ENCODE data around the gene ARHGAP31.

DNA sequence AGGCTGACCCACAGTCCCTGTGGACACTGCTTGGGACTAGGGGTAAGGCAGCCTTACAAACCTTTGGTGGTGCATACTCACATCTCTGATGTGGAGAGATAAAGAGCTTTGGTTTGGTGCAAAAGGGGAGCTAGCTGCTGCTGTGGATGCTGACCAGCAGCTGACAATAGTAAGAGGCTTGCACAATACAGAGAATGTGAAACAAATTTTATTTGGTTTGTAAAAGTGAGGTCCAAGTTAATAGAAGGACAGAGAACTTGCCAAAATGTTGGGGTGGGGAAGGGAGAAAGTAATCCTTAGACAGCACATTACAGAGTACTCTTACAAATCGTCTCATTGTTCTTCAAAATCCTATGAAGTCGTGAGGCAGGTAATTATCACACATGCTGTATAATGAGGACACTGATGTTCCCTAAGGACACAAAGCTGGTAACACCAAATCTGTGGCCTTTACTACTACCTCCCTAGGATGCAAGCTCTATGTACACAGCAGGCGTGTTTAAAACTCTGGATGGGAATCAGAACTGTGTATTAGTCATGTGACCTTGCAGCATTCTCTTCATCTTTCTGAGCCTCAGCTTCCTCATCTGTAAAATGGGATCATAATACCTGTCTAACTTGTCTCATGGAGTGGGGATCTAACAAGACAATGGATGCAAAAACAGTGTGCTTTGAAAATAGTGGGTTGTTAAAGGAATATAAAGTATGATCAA, 21.6 kb downstream of the ARHGAP31 start:
- TF ChIP-seq, protein P1, sequence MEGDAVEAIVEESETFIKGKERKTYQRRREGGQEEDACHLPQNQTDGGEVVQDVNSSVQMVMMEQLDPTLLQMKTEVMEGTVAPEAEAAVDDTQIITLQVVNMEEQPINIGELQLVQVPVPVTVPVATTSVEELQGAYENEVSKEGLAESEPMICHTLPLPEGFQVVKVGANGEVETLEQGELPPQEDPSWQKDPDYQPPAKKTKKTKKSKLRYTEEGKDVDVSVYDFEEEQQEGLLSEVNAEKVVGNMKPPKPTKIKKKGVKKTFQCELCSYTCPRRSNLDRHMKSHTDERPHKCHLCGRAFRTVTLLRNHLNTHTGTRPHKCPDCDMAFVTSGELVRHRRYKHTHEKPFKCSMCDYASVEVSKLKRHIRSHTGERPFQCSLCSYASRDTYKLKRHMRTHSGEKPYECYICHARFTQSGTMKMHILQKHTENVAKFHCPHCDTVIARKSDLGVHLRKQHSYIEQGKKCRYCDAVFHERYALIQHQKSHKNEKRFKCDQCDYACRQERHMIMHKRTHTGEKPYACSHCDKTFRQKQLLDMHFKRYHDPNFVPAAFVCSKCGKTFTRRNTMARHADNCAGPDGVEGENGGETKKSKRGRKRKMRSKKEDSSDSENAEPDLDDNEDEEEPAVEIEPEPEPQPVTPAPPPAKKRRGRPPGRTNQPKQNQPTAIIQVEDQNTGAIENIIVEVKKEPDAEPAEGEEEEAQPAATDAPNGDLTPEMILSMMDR (conservative IDR thresholded peaks at IDR 0.05 in 1 of 2, IDR thresholded peaks at IDR 0.05 in 1 of 2; ENCODE audit: extremely low read depth in 1 of 2, insufficient read depth in 1 of 2, low read depth in 1 of 2, low read length in 2 of 2): no peak
- no peak for TF ChIP-seq EZH2 (IDR thresholded peaks at IDR 0.05; ENCODE audit: borderline replicate concordance, low read length)

Measured in mammary epithelial cell (primary cell).